Posterior vena cava (tissue), 2 donors: ENCODE data around the gene FBXL17. TPM values are rescaled to one million over a fixed set of nuclear protein-coding genes. Genes with fewer than 3 reads are reported as not detected.
"Not testable (repeated sequence)": the region's sequence is repeated elsewhere in the genome, so short reads cannot be mapped to it uniquely, and the experiment has no call there.

Experiments used
- DNase-seq: peaks from one replicate; pipeline ENCODE4 v3.0.0-alpha.2; 2020; ENCODE audit warnings: low spot score
- intact Hi-C, 2 donors: fragments of 100-400 bp; cut with DNase I; formaldehyde crosslinking; loops; one replicate each; pipeline versions ENCODE4 v1.14.1 to v1.14.2; 2022 to 2023
- total RNA-seq, 2 donors: library from RNA; stranded (reverse); fragmentation: NEBNext Ultra II Directional; extraction: Animal tissue kit (Norgen Biotek cat#: 25700); gene quantifications; one replicate each; pipeline ENCODE4 v1.2.1, GENCODE V29; 2021
- donor health status: DM: yes; HTN: yes; CAD: no.
- donor health status: DM: yes; HTN: yes; CAD: no.

The FBXL17 gene
- total RNA-seq, 2 donors from 2014 or later = 18.1 to 24.1 TPM

DNA sequence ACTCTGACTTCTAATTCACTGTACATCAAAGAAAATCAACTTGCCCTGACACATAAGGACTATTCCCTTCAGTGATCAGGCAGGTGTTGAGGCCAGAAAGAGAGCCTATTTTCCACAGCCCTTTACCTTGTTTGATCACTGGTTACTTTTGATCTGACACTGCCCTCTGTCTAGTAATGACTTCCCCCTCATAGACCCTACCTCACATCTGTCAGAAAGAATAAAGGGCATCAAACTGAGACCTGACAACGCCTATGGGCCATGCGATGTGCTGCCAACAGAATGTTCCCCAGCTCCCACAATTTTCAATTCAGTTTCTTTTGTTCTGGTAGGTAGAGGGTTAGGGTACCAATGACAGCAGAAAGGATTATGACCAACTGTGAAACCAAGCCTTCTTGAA lies 47.7 kb downstream of the FBXL17 start:
- intact Hi-C loops = no loop called here
- no peak for DNase-seq

DNA sequence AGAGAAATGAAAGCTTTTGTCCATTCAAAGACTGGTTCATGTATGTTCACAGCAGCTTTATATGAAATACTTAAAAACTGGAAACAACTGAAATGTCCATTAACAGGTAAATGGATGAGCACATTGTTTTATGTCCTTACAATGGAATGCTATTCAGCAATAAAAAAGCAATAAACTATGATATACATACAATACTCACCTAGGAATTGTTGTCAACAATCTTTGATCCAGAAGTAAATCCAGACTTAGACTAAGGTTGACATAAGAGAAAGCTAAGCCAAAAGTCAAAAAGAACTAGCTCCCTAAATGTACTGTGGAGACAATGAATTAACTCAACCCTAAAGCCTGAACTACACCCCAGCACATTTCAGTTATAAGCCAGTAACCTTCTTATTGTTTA lies 54.9 kb downstream of the FBXL17 start:
- no peak for DNase-seq
- intact Hi-C loops = no loop called here

DNA sequence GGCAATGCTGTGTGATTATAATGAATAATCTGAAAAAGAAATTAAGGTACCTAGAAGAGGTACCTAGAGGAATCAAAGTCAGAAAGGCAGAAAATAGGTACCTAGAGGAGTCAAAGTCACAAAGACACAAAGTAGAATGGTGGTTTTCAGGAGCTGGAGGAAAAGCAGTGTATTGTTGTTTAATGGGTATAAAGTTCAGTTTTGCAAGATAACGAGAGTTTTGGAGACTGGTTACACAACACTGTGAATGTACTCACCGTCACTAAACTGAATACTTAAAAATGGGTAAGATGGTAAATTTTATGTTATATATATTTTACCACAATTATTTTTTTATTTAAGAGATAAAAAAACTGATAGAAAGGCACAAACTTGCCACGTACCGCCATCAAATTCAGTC lies 57.0 kb downstream of the FBXL17 start:
- intact Hi-C loops = no loop called here
- DNase-seq = no peak

DNA sequence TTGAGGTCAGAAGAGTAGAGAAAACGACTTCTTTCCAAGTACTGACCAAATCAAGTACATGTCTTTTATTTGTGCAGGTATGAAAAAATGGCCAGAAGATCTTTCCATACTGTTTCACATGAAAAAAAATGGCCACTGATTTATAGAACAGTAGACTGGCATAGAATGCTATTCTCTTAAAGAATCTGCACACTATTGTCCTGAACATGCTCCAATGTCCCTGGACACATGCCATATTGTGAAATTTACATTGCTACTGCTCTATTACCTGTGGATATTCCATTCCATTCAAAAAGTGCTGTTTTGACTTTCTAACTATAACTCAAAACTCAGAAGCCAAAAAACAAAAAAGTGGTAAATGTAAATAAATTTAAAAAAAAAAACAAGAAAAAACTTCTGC lies 60.6 kb downstream of the FBXL17 start:
- intact Hi-C loops = no loop called here
- DNase-seq = no peak

DNA sequence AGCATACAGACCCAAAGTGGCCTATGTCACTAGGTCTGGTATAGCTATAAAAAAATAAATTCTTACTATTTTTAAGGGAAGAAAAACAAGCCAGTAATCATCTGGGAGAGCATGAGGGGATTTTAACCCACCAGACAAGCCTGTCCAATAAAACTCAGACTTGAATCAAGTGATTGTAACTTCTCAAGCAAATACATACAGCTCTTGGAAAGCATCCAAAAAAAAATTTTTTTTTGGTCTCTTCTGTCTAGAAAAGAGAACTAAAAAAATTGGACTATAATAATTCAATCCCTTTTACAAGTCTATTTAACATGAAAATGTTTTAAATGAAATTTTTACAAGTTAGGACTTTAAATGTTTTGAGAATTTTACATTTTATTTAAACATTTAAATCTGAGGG lies 61.7 kb downstream of the FBXL17 start:
- DNase-seq = no peak
- intact Hi-C loops = no loop called here

DNA sequence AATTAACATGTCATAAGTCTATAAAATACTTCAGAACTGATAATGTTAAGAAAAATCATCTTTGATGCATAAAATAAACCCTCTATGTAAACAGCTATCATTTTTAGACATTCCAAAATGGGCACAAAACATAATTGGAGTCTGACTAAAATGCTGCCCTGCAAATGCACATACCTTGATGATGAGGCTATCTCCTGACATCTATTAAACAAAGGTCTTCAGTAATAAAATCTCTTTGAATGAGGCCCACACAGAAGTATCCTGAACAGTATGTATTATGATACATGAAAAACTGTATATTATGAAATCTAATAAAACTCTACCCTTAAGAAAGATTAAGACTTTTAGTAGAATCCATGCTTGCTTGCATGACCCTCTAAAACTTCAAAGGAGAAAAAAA lies 66.1 kb downstream of the FBXL17 start:
- DNase-seq = no peak
- intact Hi-C loops = no loop called here

DNA sequence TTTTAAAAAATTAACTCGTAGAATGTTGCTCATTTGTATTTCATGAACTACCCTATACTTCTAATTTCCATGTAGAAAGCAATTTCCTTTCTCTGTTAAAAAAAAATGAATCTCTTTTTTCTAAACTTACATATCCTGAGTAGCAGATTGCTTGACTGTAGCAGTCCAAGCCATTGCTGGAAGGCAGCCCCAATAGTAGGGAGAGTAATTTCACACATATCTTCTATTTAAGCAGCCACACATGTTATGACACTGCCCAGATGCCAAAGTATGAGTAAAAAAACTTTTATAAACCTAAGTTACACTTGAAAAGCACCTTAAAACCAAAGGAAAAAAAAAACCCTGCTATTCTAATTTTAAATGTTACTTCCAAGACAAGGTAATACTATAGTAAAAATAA lies 69.6 kb downstream of the FBXL17 start:
- no peak for DNase-seq
- intact Hi-C loops = no loop called here

DNA sequence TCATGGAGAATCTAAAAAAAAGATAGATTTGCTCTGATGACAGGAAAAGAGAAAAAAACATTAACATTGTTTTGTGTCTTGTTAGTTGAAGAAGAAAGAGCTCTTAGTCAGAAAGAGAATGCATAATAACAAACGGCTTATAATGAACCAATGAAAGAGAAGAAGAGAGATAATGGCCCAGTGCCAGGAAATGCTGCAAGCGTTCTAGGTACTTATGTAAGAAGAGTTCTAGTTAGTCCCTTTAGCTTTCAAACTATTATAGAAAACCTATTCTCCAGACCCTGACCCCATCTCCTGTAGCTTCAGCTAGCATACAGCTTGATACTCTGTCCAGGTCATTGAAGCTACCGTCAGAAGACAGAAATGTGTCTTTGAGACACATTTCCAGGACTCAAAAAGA lies 70.2 kb downstream of the FBXL17 start:
- DNase-seq = no peak
- intact Hi-C loops = no loop called here

DNA sequence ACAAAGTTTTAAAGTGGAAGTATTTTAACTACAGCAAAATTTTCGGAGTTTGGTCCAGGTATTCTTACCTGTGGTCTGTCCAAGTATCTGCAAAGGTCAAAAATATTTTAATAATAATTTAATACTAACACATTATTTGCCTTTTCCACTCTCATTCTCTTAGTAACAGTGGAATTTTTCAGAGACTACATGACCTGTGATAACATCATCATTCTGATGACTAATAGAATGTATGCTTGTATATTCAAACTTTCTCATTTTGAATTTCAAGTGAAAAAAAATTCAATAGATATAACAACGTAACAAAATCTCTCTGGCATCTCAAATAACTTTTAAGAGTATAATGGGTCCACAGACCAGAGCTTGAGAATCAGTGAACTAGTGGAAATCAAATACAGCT lies 78.3 kb downstream of the FBXL17 start:
- intact Hi-C loops = no loop called here
- DNase-seq = no peak

DNA sequence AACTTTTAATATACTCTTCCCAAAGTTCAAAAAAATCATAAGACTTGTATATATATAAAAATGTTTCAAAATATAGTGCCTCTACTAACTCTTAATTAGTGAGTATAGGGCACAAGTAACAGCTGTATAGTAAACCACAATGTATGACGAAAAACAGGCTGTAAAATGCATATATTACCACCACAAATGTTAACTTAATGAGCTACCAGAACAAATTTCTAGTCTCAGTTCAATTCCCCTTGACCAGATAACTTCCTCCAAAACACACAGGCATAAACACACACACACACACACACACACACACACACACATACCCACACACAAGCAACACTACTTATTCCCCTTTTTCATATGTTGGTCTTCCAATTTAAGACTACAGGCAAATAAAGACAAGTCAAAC lies 78.8 kb downstream of the FBXL17 start:
- intact Hi-C loops = no loop called here
- DNase-seq = no peak

DNA sequence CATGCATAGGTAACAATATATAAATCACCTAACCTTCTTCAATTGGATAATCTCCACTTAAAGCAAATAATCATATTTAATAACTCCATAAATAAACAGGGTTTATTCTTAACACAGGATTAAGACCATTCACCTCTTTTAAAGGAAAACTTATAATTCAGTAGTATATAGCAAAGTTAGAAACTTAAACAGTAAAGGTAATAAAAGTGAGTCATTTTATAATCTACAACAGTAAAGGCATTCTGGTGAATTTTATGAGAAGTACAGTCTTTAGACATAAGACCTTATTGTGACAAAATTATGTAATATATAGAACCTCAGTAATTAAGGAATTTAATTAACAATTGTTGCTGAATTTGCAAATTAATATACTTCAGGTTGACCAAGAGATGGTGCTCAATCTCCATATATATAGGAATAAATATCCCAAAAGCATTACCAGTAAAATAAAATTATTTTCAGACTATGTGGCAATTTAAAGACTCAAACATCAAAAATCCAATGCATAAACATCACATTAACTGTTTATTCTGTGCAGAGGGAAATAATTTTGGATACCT lies 84.8 kb downstream of the FBXL17 start:
- intact Hi-C loops = no loop called here
- DNase-seq = no peak

DNA sequence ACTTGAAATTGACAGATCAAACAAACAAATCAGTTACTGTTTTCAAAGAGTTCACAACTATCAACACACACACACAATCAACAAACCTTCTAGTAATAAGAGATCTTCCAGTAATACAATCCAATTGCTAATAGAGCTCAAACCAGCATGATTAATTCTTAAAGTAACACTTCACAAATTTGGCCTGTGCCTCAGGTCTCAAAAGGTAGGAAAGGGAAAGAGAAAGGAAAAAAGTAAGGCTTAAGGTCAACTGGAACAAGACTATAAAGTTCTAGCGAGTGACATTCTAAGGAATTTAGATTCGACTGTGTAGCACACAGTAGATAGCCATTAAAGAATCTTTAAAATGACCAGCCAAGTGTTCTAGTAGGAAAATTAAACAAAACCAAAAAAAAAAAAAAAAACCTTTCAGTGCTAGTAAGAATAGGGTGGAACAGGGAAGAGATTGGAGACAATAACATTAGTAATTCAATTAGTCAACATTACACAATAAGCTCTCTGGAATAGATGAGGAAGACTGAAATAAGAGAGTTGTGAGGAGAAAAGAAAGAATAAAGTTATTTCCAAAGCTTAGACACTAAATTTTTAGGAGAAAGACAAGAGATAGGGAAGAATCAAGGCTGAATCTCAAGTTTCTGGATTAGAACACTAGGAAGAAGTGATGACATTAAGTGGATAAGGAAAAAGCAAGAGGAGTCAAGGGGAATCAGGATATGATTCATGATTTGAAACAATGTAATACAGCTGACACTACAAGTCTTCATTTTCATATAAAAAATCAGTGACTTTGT lies 86.1 kb downstream of the FBXL17 start:
- intact Hi-C loops = no loop called here
- DNase-seq = no peak

DNA sequence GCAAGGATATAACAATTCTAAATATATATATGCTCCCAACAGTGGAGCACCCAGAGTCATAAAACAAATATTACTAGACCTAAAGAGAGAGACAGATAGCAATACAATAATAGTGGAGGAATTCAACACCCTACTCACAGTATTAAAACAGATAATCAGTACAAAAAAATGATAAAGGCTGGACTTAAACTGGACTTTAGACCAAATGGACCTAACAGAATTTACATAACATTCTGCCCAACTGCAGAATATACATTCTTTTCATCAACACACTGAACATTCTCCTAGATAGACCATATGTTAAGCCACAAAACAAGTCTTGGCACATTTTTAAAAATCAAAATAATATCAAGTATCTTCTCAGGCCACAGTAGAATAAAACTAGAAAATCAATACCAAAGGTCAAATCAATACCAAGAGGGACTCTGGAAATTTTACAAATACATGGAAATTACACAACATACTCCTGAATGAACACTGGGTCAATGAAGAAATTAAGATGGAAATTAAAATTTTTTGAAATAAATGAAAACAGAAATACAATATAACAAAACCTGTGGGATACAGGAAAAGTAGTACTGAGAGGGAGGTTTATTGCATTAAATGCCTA lies 100.8 kb downstream of the FBXL17 start:
- no peak for DNase-seq
- intact Hi-C loops = no loop called here

DNA sequence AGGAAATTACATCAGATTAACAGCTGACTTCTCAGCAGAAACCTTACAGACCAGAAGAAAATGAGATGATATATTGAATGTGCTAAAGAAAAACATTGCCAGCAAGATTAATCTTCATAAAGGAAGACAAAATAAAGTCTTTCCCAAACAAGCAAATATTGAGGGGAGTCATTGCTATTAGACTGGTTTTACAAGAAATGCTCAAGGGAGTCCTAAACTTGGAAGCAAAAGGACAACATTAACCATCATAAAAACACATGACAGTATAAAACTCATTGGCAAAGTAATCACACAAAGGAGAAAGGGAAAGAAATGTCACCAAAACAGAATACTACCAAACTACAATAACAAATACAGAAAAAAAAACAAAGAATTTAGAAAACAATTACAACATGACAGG lies 101.7 kb downstream of the FBXL17 start:
- intact Hi-C loops = no loop called here
- no peak for DNase-seq

DNA sequence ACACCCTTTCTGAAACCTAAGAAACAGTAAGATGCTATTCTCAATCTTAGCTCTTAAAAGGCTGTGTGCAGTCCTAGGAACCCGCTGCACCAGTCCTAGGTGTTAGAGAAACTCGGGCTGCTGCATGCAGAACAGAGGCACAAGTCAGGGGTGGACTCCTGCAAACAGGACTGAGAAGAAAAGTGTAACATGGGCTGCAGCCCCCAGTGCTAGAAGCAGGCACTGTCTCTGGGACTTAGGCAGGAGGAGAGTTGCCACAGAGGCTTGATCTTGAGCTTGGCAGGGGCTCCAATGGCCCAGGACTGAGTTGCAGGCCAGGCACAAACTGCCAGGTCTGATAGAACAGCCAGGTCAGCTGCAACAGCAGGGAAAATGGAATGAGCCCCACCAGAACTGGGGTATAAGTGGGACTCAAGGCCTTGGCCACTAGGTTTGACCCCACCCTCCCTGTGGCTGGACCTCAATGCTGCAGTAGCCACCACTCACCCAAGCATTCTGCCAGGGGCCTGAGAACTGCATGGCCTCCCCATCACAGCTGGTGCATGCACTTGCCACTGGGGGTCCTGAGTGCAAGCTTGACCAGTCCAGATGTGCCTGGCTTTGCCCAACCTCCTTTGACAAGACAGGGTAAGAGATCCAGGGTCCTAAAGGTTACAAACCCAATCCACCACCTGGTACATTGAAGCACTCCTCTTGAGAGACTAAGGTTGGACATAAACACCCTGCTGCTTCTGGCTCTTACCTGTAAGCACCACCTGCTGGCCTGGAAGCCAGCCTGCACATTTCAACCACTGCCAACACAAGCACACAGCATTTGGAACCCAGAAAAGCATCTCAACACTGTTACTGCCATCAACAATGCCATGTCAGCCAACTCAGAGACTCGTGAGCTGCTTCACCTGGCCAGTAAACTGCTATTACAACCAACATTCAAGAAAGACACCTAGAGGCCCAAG lies 103.3 kb downstream of the FBXL17 start:
- intact Hi-C loops = no loop called here
- DNase-seq = no peak

DNA sequence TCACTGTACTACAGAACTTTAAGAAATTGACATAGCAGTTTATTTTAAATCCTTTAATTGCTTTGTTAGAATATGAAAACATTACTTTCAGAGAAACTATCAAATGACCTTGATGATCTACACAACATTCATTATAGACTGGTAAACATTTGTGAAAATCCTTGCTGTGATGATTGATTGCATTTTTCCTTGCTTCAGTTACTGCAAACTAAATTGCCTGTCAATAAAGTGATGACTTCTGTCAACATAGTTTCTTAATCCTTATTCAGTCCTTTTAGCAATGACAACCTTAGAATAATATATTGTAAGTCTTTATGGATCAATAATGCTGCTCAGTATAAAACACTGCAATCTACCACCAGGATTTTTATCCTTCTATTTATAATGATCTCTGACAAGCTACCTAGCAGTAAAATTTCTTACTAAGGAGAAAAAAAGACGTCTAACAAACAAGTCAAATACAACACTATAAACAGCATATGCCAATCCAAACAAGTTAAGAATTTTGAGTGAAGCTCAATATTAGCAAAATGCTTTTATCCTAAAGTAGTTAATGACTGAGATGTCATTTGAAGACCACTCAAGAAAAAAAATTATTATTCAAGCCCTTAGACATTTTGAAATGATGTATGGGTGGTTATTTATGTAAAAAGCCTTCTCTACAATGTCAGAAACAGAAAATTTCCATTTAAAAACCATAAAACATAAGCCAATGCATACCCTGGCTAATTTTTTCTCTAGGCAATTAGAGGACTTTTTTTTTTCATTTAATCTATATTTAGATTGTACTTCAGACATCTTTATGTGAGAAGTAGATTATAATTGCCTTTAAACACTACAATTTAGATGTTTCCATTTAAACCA lies 105.5 kb downstream of the FBXL17 start:
- DNase-seq = no peak
- intact Hi-C loops = no loop called here

DNA sequence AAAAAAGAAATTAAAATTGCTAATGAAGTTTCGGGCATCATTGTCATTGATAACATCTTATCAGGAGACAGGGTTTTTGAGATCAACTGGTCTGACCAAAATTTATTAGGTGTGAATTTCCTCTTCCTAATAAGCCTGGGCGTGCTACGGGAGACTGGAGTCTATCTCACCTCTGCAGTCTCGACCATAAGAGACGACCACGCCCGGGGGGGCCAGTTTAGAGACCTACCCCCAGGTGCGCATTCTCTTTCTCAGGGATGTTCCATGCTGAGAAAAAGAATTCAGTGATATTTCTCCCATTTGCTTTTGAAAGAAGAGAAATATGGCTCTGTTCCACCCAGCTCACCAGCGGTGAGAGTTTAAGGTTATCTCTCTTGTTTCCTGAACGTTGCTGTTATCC lies 107.8 kb downstream of the FBXL17 start:
- intact Hi-C loops = not testable (repeated sequence)
- DNase-seq = peak; percentile 40

DNA sequence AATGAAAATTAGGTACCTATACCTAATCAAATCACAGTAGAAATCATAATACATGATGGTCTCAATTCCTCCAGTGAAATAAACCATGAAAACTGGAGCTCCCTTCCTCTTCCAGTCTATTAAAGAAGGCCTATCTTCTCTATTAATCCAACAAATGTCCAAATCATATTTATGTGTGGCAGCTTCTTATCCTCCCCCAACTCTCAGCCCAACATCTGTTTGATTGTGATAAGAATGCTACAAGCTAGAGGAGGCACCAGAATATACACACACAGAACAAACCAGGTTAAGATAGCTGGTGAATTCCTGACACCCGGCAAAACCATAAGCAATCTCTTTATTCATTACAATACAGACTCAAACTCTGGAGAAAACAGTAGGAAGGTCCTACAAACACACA lies 110.8 kb downstream of the FBXL17 start:
- intact Hi-C loops = no loop called here
- DNase-seq = no peak

DNA sequence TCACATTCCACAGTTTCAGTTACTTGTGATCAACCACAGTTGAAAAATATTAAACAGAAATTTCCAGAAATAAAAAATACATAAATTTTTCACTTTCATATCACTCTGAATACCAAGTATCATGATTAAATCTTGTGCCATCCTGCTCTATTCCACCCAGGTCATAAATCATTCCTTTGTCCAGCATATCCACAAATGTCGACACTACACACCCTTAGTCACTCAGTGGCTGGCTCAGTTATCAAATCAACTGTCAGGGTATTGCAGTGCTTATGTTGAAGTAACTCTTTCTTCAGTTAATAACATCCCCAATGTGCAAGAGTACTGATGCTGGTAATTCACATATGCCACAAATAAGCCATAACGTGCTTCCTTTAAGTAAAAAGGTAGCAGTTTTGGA lies 115.7 kb downstream of the FBXL17 start:
- intact Hi-C loops = loop anchor here in 1 of 2 donors (5.0 kb wide), 1 partner anchor 1236 kb away; no protein-coding TSS in a partner anchor

More for the DNA sequence above, 115.7 kb downstream of the FBXL17 start:
- no peak for DNase-seq
